Measurements from ENCODE around the gene UVSSA. TPM values are rescaled to one million over a fixed set of nuclear protein-coding genes. Genes with fewer than 3 reads are reported as not detected.
"Not testable (repeated sequence)": the region's sequence is repeated elsewhere in the genome, so short reads cannot be mapped to it uniquely, and the experiment has no call there.

The UVSSA gene
- total RNA-seq, 1 donor from 2014 or later: 3.6 TPM

- DNase-seq (ENCODE audit: low read depth in 2 of 2): no peak
These were observed 70.7 kb downstream of the UVSSA start for GRCh38 chr4:1417522-1418390.

- DNase-seq (ENCODE audit: low read depth in 2 of 2): no peak
These were observed 71.7 kb downstream of the UVSSA start for GRCh38 chr4:1418494-1419285.

- DNase-seq (ENCODE audit: low read depth in 2 of 2): no peak
These were observed 72.7 kb downstream of the UVSSA start for GRCh38 chr4:1419708-1420107.

GRCh38 chr4:1421657-1422056 lies 74.6 kb downstream of the UVSSA start:
- DNase-seq (ENCODE audit: low read depth in 2 of 2): no peak

GRCh38 chr4:1427010-1427409 lies 80.0 kb downstream of the UVSSA start:
- DNase-seq (ENCODE audit: low read depth in 2 of 2): no peak

- not testable (repeated sequence) for DNase-seq (ENCODE audit: low read depth in 2 of 2)
These were observed 96.7 kb downstream of the UVSSA start for GRCh38 chr4:1443688-1444172.

Other genes starting within 250 kb of the UVSSA start
- 0.22 and 0.79 TPM in 2 replicates for gene RNF212, start 233.6 kb upstream of the UVSSA start, total RNA-seq
- 0.40 and 0.65 TPM in 2 replicates for gene SPON2, start 174.6 kb upstream of the UVSSA start, total RNA-seq
- 166 and 239 TPM in 2 replicates for gene CTBP1, start 98.1 kb upstream of the UVSSA start, total RNA-seq
- 35.7 and 49.2 TPM in 2 replicates for gene MAEA, start 57.3 kb upstream of the UVSSA start, total RNA-seq
- not detected in 2 replicates for gene NKX1-1, start 59.2 kb downstream of the UVSSA start, total RNA-seq

All from lung microvascular endothelial cell (primary cell).